Measurements from ENCODE around the gene IL19. TPM values are rescaled to one million over a fixed set of nuclear protein-coding genes. Genes with fewer than 3 reads are reported as not detected.

Gene IL19, protein sequence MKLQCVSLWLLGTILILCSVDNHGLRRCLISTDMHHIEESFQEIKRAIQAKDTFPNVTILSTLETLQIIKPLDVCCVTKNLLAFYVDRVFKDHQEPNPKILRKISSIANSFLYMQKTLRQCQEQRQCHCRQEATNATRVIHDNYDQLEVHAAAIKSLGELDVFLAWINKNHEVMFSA
- total RNA-seq: not detected in 2 replicates

DNA sequence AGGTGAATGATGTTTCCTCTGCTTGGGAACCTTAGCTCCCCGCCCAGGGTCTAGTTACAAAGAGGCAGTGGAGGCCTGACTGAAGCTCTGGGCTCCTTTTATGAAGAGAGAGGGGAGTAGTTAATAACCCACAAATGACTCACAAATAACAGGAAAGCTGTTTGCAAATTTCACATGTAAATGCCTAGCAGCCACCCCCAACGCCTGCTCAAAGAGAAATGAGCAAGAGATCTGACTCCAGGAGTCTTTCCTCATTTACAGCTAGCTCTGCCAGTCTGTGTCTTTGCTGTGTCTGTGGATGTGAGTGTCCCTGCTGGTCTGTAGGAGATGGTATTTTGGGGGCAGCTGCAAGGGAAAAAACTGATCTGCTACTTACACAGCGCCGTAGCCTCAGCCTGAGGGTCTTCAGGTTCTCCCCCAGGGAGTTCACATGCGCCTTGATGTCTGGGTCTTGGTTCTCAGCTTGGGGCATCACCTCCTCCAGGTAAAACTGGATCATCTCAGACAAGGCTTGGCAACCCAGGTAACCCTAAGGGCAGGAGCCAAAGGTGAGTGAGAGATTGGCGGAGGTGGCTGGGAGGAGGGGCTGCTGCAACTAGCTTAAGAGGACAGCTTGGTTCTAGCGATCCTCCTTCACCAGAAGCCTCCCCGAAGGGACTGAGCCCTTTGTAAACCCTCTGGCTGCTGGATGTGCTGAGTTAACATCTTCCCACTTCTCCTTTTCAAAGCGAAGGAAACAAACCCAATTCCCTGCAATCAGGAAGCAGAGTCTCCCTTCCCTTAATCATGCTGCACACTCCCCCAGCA lies at the start of gene IL19:
Gene IL19 (plus strand): TSS at position 243 of the 807 bp plus-strand sequence. CDS start 65,890 bp downstream, outside the sequence.

DNA sequence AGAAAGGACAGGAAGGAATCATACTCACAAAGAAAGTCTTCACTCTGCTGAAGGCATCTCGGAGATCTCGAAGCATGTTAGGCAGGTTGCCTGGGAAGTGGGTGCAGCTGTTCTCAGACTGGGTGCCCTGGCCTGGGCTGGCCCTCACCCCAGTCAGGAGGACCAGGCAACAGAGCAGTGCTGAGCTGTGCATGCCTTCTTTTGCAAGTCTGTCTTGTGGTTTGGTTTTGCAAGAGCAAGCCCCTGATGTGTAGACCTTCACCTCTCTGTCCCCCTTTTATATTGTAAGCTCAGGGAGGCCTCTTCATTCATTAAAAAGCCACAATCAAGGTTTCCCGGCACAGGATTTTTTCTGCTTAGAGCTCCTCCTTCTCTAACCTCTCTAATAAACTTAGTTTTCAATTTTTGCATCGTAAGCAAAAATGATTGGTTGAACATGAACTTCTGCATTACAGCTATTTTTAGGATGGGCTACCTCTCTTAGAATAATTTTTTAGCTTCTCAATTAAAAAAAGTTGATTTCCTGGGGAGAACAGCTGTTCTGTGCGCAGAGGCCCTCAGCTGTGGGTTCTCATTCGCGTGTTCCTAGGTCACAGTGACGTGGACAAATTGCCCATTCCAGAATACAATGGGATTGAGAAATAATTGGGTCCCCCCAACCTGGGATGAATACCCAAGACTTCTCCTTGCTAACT lies 1.8 kb downstream of the IL19 start, which contains the start of gene IL10:
Gene IL10 (minus strand): TSS at position 252 of the 695 bp plus-strand sequence. CDS start 59 bp downstream, at position 193.

DNA sequence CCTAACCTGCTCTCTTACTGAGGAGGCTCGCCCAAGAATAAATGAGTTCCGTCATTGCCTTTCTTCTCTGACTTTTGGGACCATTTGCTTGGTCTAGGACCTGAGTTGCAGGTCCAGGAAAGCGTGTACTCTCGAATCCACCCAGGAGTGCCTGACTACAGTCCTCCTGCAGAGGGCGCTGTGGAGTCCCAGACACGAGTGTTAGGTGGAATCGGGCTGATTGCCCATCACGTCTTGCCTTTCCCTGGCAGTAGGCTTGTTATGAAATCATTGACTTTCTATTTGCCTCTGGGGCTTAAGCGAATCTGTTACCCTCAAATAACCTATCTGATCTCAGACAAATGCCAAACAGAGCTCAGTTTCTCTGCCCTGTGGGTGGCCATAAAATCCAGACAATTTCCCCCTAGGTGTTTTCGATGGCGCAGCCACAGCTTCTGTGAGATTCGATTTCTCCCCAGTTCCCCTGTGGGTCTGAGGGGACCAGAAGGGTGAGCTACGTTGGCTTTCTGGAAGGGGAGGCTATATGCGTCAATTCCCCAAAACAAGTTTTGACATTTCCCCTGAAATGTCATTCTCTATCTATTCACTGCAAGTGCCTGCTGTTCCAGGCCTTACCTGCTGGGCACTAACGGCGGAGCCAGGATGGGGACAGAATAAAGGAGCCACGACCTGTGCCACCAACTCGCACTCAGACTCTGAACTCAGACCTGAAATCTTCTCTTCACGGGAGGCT lies 94.5 kb downstream of the IL19 start, which contains the start of gene IL20:
Gene IL20 (plus strand): TSS at position 685 of the 733 bp plus-strand sequence. CDS start 230 bp downstream, outside the sequence.

Other genes starting within 250 kb of the IL19 start
- gene EIF2D, start 158.3 kb upstream of the IL19 start, total RNA-seq: 47.9 and 51.2 TPM in 2 replicates
- 62.2 and 84.9 TPM in 2 replicates for gene DYRK3, start 135.2 kb upstream of the IL19 start, total RNA-seq
- gene MAPKAPK2, start 85.9 kb upstream of the IL19 start, total RNA-seq: 30.2 and 30.4 TPM in 2 replicates
- not detected in 2 replicates for gene IL10, start 1.7 kb downstream of the IL19 start, total RNA-seq
- 0.12 TPM in 1 of 2 replicates, not detected in the other for gene IL20, start 94.8 kb downstream of the IL19 start, total RNA-seq
- 2.9 and 3.1 TPM in 2 replicates for gene IL24, start 126.7 kb downstream of the IL19 start, total RNA-seq
- 0.11 and 0.37 TPM in 2 replicates for gene FCMR, start 151.2 kb downstream of the IL19 start, total RNA-seq
- not detected in 2 replicates for gene PIGR, start 175.7 kb downstream of the IL19 start, total RNA-seq
- not detected in 2 replicates for gene FCAMR, start 199.7 kb downstream of the IL19 start, total RNA-seq